Measurements from ENCODE around the gene NECTIN3.

GRCh38 chr3:111076732-111077131 lies 5.1 kb downstream of the NECTIN3 start:
- TF ChIP-seq NBN (IDR thresholded peaks at IDR 0.05) (no peak), TCF12 (IDR thresholded peaks at IDR 0.05; ENCODE audit: low read depth, low read length) (no peak), CTCF (IDR thresholded peaks at IDR 0.05 in 2 of 3, conservative IDR thresholded peaks at IDR 0.05 in 1 of 3; ENCODE audit: control insufficient read depth in 2 of 3, extremely low read depth in 1 of 3, insufficient read depth in 1 of 3, low read depth in 3 of 3, low read length in 3 of 3) (no peak), CREB1 (IDR thresholded peaks at IDR 0.05; ENCODE audit: low read depth) (no peak), NR2C2 (IDR thresholded peaks at IDR 0.05; ENCODE audit: borderline replicate concordance, control insufficient read depth, insufficient read length, low read depth) (no peak), BACH1 (IDR thresholded peaks at IDR 0.05; ENCODE audit: borderline replicate concordance) (no peak), EP300 (IDR thresholded peaks at IDR 0.05; ENCODE audit: borderline replicate concordance in 1 of 2, control insufficient read depth in 1 of 2, low read depth in 2 of 2, low read length in 2 of 2) (no peak), FOS (IDR thresholded peaks at IDR 0.05; ENCODE audit: borderline replicate concordance, extremely low read depth, insufficient read length) (no peak), PBX3 (IDR thresholded peaks at IDR 0.05; ENCODE audit: insufficient replicate concordance, low read depth, low read length) (no peak), REST (IDR thresholded peaks at IDR 0.05; ENCODE audit: low read depth, low read length) (no peak), EGR1 (IDR thresholded peaks at IDR 0.05; ENCODE audit: borderline replicate concordance in 1 of 2, low read depth in 2 of 2, low read length in 2 of 2) (no peak), JUND (IDR thresholded peaks at IDR 0.05; ENCODE audit: low read depth, low read length) (no peak), CBFB (IDR thresholded peaks at IDR 0.05; ENCODE audit: low read depth) (no peak), SPI1 (IDR thresholded peaks at IDR 0.05; ENCODE audit: borderline replicate concordance, insufficient read depth, low read depth, low read length) (no peak)

Measured in GM12878 (cell line).